ENCODE results near the gene HSD11B2. TPM values are rescaled to one million over a fixed set of nuclear protein-coding genes. Genes with fewer than 3 reads are reported as not detected.

HSD11B2 gene
- total RNA-seq, 1 donor from 2014 or later, result 0.41 TPM

DNA sequence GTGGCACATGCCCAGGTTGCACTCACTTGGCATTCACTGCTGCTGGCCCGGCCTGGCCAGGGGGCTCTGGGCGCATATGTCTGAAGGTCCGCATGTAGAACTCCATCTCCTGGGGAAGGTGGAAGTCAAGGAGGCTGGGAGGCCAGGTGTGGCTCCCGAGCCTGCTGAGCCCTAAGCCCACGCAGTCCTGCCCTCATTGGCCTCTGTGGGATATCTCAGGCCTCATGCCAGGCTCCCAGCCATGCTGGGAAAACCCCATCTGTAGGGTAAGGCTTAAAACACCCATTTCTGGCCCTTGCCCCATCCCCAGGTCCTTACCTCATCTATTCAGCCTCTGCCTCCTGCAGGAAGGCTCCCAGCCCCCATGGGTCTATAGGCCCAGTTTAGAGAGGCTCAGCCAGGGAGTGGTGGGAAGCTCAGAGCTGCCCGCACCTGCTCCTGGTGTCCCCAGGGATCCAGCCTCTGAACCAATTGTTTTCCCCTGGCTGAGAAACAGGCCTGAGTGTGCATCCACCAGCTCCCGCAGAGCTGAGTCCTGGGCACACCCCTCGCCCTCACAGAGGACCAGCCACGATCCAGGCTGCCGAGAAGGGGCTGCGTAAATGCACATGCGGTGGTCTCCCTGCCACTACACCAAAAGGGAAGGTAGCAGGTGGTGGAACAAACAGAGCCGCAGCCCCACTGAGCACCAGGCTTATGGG, 35.3 kb upstream of the HSD11B2 start:
- no peak for FAIRE-seq
- no peak for DNase-seq (ENCODE audit: low spot score in 2 of 2)

- peak; percentile 72 to 84 for DNase-seq (ENCODE audit: low spot score in 2 of 2)
These were observed 34.5 kb upstream of the HSD11B2 start for GRCh38 chr16:67396159-67397035.

DNA sequence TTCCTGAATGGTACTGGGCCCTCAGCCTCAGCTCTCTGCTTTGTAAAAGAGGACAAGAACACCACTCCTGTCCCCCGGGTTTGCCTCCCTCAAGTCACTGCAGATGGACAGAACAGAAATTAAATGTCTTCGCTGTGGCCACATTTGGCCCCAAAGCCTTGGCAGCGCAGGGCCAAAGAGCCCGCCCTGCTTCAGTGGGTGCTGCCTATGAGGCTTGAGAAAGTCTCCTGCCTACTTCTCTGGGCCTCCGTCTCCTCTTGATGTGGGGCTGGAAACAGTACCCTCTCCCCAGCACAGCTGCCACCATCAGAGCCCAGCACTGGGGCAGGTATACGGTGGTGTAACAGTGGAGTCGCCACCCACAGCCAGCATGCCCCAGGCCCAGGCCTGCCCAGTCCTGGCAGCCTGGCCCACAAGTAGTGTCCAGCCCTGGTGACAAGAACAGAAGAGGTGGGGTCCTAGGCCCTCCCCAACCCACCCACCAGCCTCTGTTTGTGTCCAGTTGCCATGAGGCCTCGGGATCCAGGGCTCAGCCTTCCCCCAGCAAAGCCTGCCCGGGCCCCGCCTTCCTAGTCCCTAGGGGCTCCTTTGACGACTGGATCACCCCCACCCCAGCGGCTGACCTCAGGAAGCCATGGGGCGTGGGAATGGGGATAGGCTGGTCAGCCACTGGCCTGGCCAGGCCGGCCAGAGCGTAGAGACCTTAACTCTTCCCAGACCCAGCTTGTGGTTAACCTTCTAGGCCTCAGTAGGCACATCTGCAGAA, 33.7 kb upstream of the HSD11B2 start:
- DNase-seq (ENCODE audit: low spot score in 2 of 2), result no peak

More at GRCh38 chr16:67396159-67397035, 34.5 kb upstream of the HSD11B2 start:
- FAIRE-seq, result no peak

DNA sequence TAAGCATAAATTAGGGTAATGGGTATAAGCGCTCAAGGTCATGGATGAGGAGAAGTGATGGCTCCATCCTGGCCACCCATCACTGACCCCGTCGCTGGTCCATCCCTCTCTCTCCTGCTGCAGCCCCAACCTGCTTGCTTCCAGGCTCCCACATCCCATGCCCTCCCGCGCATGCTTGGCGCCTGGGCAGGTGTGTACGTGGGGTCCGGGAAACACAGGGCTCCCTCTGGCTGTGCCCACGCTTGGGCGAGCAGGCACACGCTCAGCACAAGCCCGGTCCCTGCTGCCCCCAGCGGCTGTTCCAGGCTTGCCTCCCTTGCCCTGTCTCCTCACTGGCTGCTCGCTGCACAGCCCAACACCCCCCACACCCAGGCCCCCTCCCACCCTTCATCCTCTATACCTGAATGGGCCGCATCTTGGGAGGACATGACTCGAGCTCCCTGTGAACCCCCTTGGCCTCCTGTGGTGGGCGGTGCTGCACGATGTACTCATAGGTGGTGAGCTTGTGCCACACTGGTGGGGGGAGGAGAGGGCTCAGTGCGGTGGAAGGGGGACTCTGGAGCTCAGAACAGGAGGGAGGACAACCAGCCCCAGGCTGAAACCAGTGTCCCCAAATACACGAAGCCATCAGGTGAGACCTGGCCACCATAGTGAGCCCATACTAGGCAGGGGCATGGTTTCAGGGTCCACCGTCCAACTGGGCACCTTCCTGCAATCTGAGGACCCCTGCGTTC, 32.9 kb upstream of the HSD11B2 start:
- no peak for FAIRE-seq
- DNase-seq (ENCODE audit: low spot score in 2 of 2), result no peak

More for the DNA sequence above, 33.7 kb upstream of the HSD11B2 start:
- FAIRE-seq, result no peak

- DNase-seq (ENCODE audit: low spot score in 2 of 2) (no peak), FAIRE-seq (no peak)
These were observed 32.2 kb upstream of the HSD11B2 start for GRCh38 chr16:67398546-67399217.

GRCh38 chr16:67399218-67399733, 31.6 kb upstream of the HSD11B2 start:
- DNase-seq (ENCODE audit: low spot score in 2 of 2), result peak; percentile 72 to 78

DNA sequence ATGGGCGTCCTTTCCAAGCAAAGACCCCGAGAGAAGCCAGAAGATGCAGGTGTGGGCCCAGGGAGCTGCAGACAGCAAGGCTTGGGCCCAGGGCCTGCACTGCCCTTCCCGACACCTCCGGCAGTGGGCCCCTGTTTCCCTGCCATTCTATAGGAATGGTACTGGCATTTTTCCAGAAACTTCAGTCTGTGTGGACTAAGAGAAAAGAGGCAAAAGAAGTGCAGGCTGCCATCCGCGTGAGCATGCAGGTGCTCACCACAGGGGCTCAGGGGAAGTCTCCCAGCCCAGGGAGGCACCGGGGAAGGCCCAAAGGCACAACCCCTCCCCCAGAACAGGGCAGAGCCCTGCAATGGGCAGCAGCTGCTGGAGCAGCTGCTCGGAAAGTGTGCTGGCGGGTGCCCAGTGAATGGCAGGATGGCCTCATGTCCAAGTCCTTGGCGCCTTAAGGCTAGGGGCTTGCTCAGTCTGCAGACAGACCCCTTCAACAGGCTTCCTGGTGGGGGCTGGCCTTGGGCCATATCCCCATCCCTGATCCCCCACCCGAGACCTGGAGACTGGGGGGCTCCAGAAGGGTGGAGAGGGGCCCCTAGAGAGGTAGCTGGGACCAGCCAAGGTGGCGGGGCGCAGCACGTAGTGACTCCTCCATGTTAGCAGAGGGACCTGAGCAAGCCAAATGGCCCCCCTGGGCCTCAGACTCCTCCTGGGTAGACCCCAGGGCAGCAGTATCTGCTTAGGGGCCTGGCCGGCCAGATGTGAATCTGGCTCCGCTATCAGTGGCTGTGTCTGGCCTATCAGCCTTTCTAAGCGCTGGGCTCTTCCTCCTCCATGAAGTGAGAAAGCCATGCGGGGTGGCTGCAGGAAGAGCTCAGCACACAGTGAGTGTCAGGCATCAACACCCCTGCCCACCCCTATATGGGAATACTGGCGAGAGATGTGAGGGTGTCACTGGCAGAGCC, 30.9 kb upstream of the HSD11B2 start:
- FAIRE-seq (no peak), DNase-seq (ENCODE audit: low spot score in 2 of 2) (no peak)

More at GRCh38 chr16:67399218-67399733, 31.6 kb upstream of the HSD11B2 start:
- FAIRE-seq, result no peak

- FAIRE-seq, result no peak
- peak in 1 of 2 donors; percentile 2 for DNase-seq (ENCODE audit: low spot score in 2 of 2)
These were observed 30.0 kb upstream of the HSD11B2 start for GRCh38 chr16:67400901-67401300.

GRCh38 chr16:67403976-67404555, 26.9 kb upstream of the HSD11B2 start:
- FAIRE-seq, result no peak
- no peak for DNase-seq (ENCODE audit: low spot score in 2 of 2)

- DNase-seq (ENCODE audit: low spot score in 2 of 2) (no peak), FAIRE-seq (no peak)
These were observed 26.1 kb upstream of the HSD11B2 start for GRCh38 chr16:67404740-67405226.

DNA sequence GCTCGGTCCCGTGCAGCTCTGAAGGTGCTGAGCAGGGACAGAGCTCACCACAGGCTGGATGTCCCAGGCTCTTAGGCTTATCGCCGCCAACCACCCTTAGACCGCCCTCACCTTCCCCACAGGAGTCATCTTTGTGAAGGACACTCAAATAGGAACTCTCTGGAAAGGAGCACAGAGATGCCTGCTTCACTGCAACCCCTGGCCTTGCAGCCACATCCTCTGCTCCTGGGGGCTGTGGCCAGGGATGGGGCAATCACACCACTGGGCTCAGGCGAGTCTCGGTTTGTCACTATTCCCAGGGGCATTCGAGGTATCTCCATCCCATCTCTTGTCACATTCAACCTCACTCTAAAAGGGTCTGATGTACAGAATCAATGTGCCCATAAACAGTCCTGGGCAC, 25.6 kb upstream of the HSD11B2 start:
- DNase-seq (ENCODE audit: low spot score in 2 of 2) (no peak), FAIRE-seq (no peak)

DNA sequence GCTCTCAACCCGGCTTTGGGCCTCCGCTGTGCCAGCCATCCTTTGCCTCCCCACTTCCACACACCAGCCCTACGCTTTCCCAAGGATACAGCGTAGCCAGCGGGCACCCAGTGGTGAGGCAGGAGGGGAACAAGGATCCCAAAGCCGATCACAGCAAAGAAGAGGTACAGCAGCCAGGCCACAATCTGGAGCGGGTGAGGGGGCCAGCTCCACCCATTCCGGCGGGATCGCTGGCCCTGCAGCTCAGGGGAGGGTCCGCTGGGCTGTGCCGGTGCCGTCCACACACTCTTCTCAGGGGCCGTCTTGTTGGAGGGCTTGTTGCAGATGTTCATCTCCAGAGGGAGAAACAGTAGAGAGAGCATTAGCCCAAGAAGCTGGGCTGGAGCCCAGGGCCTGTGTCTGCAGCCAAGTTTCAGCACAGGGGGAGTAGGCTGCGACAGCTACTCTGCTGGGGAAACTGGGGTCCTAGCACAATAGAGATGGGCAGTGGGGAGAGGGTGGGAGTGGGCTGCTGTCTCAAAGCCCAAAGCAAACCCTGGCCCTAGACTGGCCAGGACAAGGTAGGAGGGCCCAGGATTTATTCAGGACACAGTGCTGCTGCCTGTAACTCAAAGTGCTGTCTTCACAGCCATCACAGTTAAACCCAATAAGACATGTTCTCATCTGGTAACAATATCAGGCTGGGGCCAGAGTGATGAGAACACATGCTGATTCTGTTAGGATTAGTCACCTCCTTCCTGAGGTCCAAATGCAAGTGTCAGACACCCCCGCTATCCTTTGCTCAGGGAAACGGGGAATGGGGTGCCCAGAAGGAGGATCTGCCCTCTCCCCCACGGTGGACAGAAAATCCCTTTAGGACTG, 24.6 kb upstream of the HSD11B2 start:
- DNase-seq (ENCODE audit: low spot score in 2 of 2), result peak in 1 of 2 donors; percentile 57
- no peak for FAIRE-seq

DNA sequence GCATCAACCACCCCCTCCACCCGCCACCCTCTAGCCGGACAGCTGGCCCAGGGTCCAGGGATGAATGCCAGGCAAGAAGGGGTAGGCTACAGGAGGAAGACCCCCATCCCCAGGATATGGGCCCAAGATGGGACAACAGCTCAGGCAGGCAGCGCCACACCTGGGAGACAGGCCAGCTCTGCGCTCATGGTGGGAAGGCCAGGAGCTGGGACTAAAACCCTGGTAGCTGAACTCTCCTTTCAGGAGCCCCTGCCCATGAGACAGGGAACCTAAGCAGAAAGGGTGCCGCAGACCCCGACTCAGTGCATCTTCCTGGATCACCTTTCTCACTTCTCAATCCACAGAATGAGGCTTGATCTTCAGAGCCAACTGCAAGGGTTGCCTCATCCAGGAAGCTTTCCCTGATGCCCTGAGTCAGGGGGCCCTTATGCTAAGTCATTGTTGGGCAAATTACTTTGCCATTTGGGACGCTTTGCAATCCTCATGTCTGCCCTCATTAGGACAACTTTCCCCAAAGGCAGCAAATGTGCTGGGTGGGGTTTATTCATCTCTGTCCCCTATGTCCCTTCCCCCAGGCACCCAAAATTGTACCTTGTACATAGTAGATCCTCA, 23.6 kb upstream of the HSD11B2 start:
- FAIRE-seq (no peak), DNase-seq (ENCODE audit: low spot score in 2 of 2) (no peak)

- DNase-seq (ENCODE audit: low spot score in 2 of 2) (no peak), FAIRE-seq (no peak)
These were observed 23.0 kb upstream of the HSD11B2 start for GRCh38 chr16:67407788-67408452.

DNA sequence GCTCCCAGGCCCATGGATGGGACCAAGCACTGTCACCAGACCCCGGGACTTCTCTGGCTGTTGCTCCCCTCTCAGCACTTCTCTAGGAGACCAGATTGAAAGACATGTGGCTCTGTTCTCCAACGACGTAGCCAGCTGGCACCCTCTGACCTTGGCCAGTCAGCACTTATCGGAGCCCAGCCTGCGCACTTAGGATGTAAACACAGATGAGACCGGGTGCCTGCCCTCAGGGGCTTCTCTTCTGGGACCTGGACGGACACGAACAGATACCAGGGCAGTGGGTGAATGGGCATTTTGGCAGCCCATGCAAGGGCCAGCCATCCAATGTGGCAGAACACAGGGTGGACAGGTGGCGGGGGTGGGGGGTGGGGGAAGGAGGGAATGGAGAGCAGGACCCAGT, 21.3 kb upstream of the HSD11B2 start:
- DNase-seq (ENCODE audit: low spot score in 2 of 2), result no peak
- no peak for FAIRE-seq

- no peak for FAIRE-seq
- no peak for DNase-seq (ENCODE audit: low spot score in 2 of 2)
These were observed 19.6 kb upstream of the HSD11B2 start for GRCh38 chr16:67411339-67411738.

All from frontal cortex (tissue), 4 donors.